GM23338 (cell line): ENCODE measurements around the gene SLC37A3. TPM values are rescaled to one million over a fixed set of nuclear protein-coding genes. Genes with fewer than 3 reads are reported as not detected.

Source experiments
- ATAC-seq: fragments of 200-7000 bp; cut with Tn5 transposase; 3 replicates; pipeline ENCODE4 v1.9.1; 2020
- DNase-seq: peaks from one replicate; pipeline ENCODE4 v3.0.0-alpha.2; 2015; ENCODE audit warnings: low spot score
- H2AFZ ChIP-seq: fragments of 200-600 bp; sonication (generic); 2 replicates; pipeline ENCODE4 v1.8.0; 2016; ENCODE audit warnings: antibody characterized with exemption, mild to moderate bottlenecking, moderate library complexity
- H3F3A ChIP-seq: fragments of 200-600 bp; sonication (generic); replicated peaks from 2 replicates; pipeline ENCODE4 v1.8.0; 2017; ENCODE audit warnings: antibody characterized with exemption, mixed run types, low read depth
- H3K27ac ChIP-seq: fragments of 200-600 bp; sonication (generic); 2 replicates; pipeline ENCODE4 v1.6.1; 2016; ENCODE audit warnings: low read depth
- H3K27me3 ChIP-seq: fragments of 200-600 bp; sonication (generic); 2 replicates; pipeline ENCODE4 v1.8.0; 2016; ENCODE audit warnings: mild to moderate bottlenecking, mixed run types, moderate library complexity; ENCODE audit not compliant: insufficient read depth
- H3K36me3 ChIP-seq: fragments of 200-600 bp; sonication (generic); 2 replicates; pipeline ENCODE4 v1.8.0; 2016; ENCODE audit warnings: mild to moderate bottlenecking; ENCODE audit not compliant: insufficient read depth
- H3K4me1 ChIP-seq: fragments of 200-600 bp; sonication (generic); 2 replicates; pipeline ENCODE4 v1.8.0; 2016; ENCODE audit warnings: mild to moderate bottlenecking, moderate library complexity; ENCODE audit not compliant: insufficient read depth
- H3K4me2 ChIP-seq: fragments of 200-600 bp; sonication (generic); 2 replicates; pipeline ENCODE4 v1.7.1; 2017; ENCODE audit warnings: mixed run types
- H3K4me3 ChIP-seq: fragments of 200-600 bp; sonication (generic); 2 replicates; pipeline ENCODE4 v1.6.1; 2016; ENCODE audit warnings: mixed run types
- H3K79me2 ChIP-seq: fragments of 200-600 bp; sonication (generic); replicated peaks from 2 replicates; pipeline ENCODE4 v1.8.0; 2017; ENCODE audit warnings: mild to moderate bottlenecking; ENCODE audit not compliant: insufficient read depth
- H3K9me2 ChIP-seq: fragments of 200-600 bp; sonication (generic); 2 replicates; pipeline ENCODE4 v1.8.0; 2017; ENCODE audit not compliant: insufficient read depth
- H4K20me1 ChIP-seq: fragments of 200-600 bp; sonication (generic); replicated peaks from 2 replicates; pipeline ENCODE4 v1.8.0; 2017; ENCODE audit warnings: mild to moderate bottlenecking; ENCODE audit not compliant: insufficient read depth
- H3K27ac Mint-ChIP-seq: 2 replicates; pipeline ENCODE4 v1.8.0; 2020; ENCODE audit warnings: inconsistent platforms, mild to moderate bottlenecking, moderate library complexity, mixed read lengths
- H3K27me3 Mint-ChIP-seq: 3 replicates; pipeline ENCODE4 v1.8.0; 2022; ENCODE audit warnings: low read depth, mild to moderate bottlenecking, moderate library complexity, mixed read lengths, inconsistent platforms; ENCODE audit not compliant: insufficient read depth, poor library complexity
- H3K36me3 Mint-ChIP-seq: 3 replicates; pipeline ENCODE4 v1.8.0; 2021; ENCODE audit warnings: low read depth, mild to moderate bottlenecking, inconsistent platforms, moderate library complexity, mixed read lengths
- H3K4me1 Mint-ChIP-seq: 3 replicates; pipeline ENCODE4 v1.8.0; 2020; ENCODE audit warnings: mild to moderate bottlenecking, inconsistent platforms, mixed read lengths
- H3K4me3 Mint-ChIP-seq: 3 replicates; pipeline ENCODE4 v1.8.0; 2021; ENCODE audit warnings: moderate library complexity, mild to moderate bottlenecking, inconsistent platforms, mixed read lengths
- H3K9me3 Mint-ChIP-seq: 3 replicates; pipeline ENCODE4 v1.8.0; 2020; ENCODE audit warnings: moderate library complexity, mild to moderate bottlenecking, inconsistent platforms, mixed read lengths
- CREB1 ChIP-seq: fragments of 250-450 bp; sonication (Bioruptor Pico); IDR thresholded peaks from 2 replicates; pipeline ENCODE4 v1.5.0; 2020; ENCODE audit warnings: low read depth, mild to moderate bottlenecking, moderate library complexity
- EZH2 ChIP-seq: fragments of 200-600 bp; sonication (generic); IDR thresholded peaks from one replicate; pipeline ENCODE4 v1.8.0; 2017; ENCODE audit warnings: antibody characterized with exemption, mild to moderate bottlenecking, low read depth; ENCODE audit not compliant: unreplicated experiment
- EZH2phosphoT487 ChIP-seq: fragments of 200-600 bp; sonication (generic); IDR thresholded peaks from one replicate; pipeline ENCODE4 v1.8.1; 2018; ENCODE audit warnings: antibody characterized with exemption; ENCODE audit not compliant: unreplicated experiment
- JUNB ChIP-seq: IDR thresholded peaks from one replicate; pipeline ENCODE4 v1.6.1; 2016; ENCODE audit warnings: antibody characterized with exemption; ENCODE audit not compliant: unreplicated experiment
- NANOG ChIP-seq: IDR thresholded peaks from 2 replicates; pipeline ENCODE4 v1.6.1; 2016; ENCODE audit warnings: antibody characterized with exemption, borderline replicate concordance
- POLR2AphosphoS5 ChIP-seq: IDR thresholded peaks from 2 replicates; pipeline ENCODE4 v1.6.1; 2016; ENCODE audit warnings: antibody characterized with exemption, low read depth
- STAT1 ChIP-seq: IDR thresholded peaks from one replicate; pipeline ENCODE4 v1.6.1; 2016; ENCODE audit warnings: antibody characterized with exemption; ENCODE audit not compliant: unreplicated experiment
- ZNF114 ChIP-seq: fragments of 250-450 bp; sonication (Bioruptor Pico); IDR thresholded peaks from 2 replicates; pipeline ENCODE4 v1.5.0; 2020; ENCODE audit warnings: mild to moderate bottlenecking, moderate library complexity
- ZNF331 ChIP-seq: fragments of 250-450 bp; sonication (Bioruptor Pico); IDR thresholded peaks from 2 replicates; pipeline ENCODE4 v1.5.0; 2020; ENCODE audit warnings: low read depth, mild to moderate bottlenecking, moderate library complexity
- polyA plus RNA-seq: library from polyadenylated mRNA; unstranded; fragments of >200 nt; fragmentation: Nextera tagmentation; extraction: Ambion mirVana; gene quantifications from 2 replicates; pipeline ENCODE4 v1.2.1, GENCODE V29; 2016
- total RNA-seq: library from RNA; depleted of rRNA; stranded (reverse); fragments of >200 nt; shearing (Covaris generic); gene quantifications from 2 replicates; pipeline ENCODE4 v1.2.3, GENCODE V29; 2014
- TF ChIP-seq, protein P1 (sequence below): IDR thresholded peaks from one replicate; pipeline ENCODE4 v1.6.1; 2018; ENCODE audit warnings: antibody characterized with exemption; ENCODE audit not compliant: unreplicated experiment
- TF ChIP-seq, protein P2 (sequence below): IDR thresholded peaks from 2 replicates; pipeline ENCODE4 v1.6.1; 2016; ENCODE audit warnings: antibody characterized with exemption
- TF ChIP-seq, protein P3 (sequence below): fragments of 250-450 bp; sonication (Bioruptor Pico); IDR thresholded peaks from 2 replicates; pipeline ENCODE4 v1.5.0; 2020; ENCODE audit warnings: mild to moderate bottlenecking, moderate library complexity

The SLC37A3 gene
- total and polyA plus RNA-seq, 2 experiments from 2014 or later, result 35.6 to 86.2 TPM

DNA sequence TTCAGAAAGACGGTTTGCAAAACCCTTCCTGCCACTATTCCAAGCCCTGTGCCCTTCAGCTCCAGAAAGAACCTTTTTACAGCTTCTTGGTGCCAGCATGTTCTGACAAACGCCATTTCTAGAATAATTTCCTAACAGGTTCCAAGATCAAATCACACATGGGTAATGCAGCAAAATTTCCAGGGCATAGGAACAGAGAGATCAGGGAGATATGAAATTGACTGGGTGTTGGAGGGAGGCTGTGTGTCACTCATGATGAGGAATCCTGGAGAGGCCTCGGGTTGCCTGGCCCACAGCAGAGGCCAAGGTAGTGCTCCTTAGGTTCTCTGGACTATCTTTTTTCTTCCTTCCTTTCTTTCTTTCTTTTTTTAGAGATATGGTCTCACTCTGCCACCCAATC is 35.1 kb upstream of the SLC37A3 start:
- H3K4me3 Mint-ChIP-seq, result no peak overlapping the region
- no peaks in the 10 kb centered on the region for H3K4me1 Mint-ChIP-seq
- Histone ChIP-seq H4K20me1 (no peaks in the 10 kb centered on the region), H3K4me2 (no peak overlapping the region), H3K27ac (no peak overlapping the region), H3F3A (0 out of 2 replicates have a peak, but pooled peaks cover 3% of the 10 kb centered on the region), H3K79me2 (no peaks in the 10 kb centered on the region), H2AFZ (no peak overlapping the region), H3K27me3 (no peaks in the 10 kb centered on the region), H3K4me1 (no peaks in the 10 kb centered on the region), H3K36me3 (no peaks in the 10 kb centered on the region), H3K9me2 (no peaks in the 10 kb centered on the region), H3K4me3 (no peak overlapping the region)
- ATAC-seq (no peak), DNase-seq (no peak)
- H3K27me3 Mint-ChIP-seq, result peaks cover 5% of the 10 kb centered on the region
- H3K36me3 Mint-ChIP-seq, result peaks cover 12% of the 10 kb centered on the region; the same call in 2 of the 3 replicates
- peaks cover 4% of the 10 kb centered on the region; the same call in 2 of the 3 replicates for H3K9me3 Mint-ChIP-seq
- no peak for TF ChIP-seq CREB1 (CRISPR knock-in tag)
- no peak overlapping the region for H3K27ac Mint-ChIP-seq

DNA sequence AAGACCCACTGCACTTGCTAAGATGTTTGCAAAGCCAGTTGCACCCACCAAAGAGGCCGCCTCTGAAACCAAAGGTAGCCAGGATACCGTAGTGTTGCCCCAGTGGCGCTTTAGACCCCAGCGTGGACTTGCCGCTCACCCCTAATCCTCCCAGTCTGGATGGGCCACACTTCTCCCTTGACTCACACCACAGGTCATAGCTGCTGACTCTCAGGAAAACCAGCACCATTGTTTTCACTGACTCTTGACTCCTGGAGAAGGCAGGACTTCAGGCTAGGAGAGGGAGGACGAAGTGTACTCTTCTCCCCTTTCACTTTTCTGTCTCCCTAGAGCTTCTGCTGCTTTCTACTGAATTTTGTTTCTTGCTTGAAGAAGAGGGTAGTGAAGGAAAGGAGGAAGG is 27.8 kb upstream of the SLC37A3 start:
- Histone ChIP-seq H3K9me2 (no peaks in the 10 kb centered on the region), H3K79me2 (no peaks in the 10 kb centered on the region), H3K4me2 (no peak overlapping the region), H3K36me3 (no peaks in the 10 kb centered on the region), H3K27ac (no peak overlapping the region), H3K4me3 (no peak overlapping the region), H3K27me3 (no peaks in the 10 kb centered on the region), H3F3A (0 out of 2 replicates have a peak, but pooled peaks cover 3% of the 10 kb centered on the region), H4K20me1 (no peaks in the 10 kb centered on the region), H2AFZ (no peak overlapping the region), H3K4me1 (no peaks in the 10 kb centered on the region)
- H3K4me3 Mint-ChIP-seq, result no peak overlapping the region
- no peak overlapping the region for H3K27ac Mint-ChIP-seq
- H3K27me3 Mint-ChIP-seq, result peaks cover 5% of the 10 kb centered on the region
- H3K36me3 Mint-ChIP-seq, result peaks cover 19% of the 10 kb centered on the region; the same call in 2 of the 3 replicates
- DNase-seq (no peak), ATAC-seq (no peak)
- peaks cover 4% of the 10 kb centered on the region; the same call in 2 of the 3 replicates for H3K9me3 Mint-ChIP-seq
- H3K4me1 Mint-ChIP-seq, result no peaks in the 10 kb centered on the region
- TF ChIP-seq ZNF114 (CRISPR knock-in tag) (no peak), POLR2AphosphoS5 (no peak), JUNB (no peak), NANOG (no peak), EZH2 (no peak), STAT1 (no peak), EZH2phosphoT487 (no peak), ZNF331 (CRISPR knock-in tag) (no peak)
- TF ChIP-seq, protein P1, sequence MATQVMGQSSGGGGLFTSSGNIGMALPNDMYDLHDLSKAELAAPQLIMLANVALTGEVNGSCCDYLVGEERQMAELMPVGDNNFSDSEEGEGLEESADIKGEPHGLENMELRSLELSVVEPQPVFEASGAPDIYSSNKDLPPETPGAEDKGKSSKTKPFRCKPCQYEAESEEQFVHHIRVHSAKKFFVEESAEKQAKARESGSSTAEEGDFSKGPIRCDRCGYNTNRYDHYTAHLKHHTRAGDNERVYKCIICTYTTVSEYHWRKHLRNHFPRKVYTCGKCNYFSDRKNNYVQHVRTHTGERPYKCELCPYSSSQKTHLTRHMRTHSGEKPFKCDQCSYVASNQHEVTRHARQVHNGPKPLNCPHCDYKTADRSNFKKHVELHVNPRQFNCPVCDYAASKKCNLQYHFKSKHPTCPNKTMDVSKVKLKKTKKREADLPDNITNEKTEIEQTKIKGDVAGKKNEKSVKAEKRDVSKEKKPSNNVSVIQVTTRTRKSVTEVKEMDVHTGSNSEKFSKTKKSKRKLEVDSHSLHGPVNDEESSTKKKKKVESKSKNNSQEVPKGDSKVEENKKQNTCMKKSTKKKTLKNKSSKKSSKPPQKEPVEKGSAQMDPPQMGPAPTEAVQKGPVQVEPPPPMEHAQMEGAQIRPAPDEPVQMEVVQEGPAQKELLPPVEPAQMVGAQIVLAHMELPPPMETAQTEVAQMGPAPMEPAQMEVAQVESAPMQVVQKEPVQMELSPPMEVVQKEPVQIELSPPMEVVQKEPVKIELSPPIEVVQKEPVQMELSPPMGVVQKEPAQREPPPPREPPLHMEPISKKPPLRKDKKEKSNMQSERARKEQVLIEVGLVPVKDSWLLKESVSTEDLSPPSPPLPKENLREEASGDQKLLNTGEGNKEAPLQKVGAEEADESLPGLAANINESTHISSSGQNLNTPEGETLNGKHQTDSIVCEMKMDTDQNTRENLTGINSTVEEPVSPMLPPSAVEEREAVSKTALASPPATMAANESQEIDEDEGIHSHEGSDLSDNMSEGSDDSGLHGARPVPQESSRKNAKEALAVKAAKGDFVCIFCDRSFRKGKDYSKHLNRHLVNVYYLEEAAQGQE, result no peak
- TF ChIP-seq, protein P2, sequence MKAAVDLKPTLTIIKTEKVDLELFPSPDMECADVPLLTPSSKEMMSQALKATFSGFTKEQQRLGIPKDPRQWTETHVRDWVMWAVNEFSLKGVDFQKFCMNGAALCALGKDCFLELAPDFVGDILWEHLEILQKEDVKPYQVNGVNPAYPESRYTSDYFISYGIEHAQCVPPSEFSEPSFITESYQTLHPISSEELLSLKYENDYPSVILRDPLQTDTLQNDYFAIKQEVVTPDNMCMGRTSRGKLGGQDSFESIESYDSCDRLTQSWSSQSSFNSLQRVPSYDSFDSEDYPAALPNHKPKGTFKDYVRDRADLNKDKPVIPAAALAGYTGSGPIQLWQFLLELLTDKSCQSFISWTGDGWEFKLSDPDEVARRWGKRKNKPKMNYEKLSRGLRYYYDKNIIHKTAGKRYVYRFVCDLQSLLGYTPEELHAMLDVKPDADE, result no peak
- TF ChIP-seq, protein P3, sequence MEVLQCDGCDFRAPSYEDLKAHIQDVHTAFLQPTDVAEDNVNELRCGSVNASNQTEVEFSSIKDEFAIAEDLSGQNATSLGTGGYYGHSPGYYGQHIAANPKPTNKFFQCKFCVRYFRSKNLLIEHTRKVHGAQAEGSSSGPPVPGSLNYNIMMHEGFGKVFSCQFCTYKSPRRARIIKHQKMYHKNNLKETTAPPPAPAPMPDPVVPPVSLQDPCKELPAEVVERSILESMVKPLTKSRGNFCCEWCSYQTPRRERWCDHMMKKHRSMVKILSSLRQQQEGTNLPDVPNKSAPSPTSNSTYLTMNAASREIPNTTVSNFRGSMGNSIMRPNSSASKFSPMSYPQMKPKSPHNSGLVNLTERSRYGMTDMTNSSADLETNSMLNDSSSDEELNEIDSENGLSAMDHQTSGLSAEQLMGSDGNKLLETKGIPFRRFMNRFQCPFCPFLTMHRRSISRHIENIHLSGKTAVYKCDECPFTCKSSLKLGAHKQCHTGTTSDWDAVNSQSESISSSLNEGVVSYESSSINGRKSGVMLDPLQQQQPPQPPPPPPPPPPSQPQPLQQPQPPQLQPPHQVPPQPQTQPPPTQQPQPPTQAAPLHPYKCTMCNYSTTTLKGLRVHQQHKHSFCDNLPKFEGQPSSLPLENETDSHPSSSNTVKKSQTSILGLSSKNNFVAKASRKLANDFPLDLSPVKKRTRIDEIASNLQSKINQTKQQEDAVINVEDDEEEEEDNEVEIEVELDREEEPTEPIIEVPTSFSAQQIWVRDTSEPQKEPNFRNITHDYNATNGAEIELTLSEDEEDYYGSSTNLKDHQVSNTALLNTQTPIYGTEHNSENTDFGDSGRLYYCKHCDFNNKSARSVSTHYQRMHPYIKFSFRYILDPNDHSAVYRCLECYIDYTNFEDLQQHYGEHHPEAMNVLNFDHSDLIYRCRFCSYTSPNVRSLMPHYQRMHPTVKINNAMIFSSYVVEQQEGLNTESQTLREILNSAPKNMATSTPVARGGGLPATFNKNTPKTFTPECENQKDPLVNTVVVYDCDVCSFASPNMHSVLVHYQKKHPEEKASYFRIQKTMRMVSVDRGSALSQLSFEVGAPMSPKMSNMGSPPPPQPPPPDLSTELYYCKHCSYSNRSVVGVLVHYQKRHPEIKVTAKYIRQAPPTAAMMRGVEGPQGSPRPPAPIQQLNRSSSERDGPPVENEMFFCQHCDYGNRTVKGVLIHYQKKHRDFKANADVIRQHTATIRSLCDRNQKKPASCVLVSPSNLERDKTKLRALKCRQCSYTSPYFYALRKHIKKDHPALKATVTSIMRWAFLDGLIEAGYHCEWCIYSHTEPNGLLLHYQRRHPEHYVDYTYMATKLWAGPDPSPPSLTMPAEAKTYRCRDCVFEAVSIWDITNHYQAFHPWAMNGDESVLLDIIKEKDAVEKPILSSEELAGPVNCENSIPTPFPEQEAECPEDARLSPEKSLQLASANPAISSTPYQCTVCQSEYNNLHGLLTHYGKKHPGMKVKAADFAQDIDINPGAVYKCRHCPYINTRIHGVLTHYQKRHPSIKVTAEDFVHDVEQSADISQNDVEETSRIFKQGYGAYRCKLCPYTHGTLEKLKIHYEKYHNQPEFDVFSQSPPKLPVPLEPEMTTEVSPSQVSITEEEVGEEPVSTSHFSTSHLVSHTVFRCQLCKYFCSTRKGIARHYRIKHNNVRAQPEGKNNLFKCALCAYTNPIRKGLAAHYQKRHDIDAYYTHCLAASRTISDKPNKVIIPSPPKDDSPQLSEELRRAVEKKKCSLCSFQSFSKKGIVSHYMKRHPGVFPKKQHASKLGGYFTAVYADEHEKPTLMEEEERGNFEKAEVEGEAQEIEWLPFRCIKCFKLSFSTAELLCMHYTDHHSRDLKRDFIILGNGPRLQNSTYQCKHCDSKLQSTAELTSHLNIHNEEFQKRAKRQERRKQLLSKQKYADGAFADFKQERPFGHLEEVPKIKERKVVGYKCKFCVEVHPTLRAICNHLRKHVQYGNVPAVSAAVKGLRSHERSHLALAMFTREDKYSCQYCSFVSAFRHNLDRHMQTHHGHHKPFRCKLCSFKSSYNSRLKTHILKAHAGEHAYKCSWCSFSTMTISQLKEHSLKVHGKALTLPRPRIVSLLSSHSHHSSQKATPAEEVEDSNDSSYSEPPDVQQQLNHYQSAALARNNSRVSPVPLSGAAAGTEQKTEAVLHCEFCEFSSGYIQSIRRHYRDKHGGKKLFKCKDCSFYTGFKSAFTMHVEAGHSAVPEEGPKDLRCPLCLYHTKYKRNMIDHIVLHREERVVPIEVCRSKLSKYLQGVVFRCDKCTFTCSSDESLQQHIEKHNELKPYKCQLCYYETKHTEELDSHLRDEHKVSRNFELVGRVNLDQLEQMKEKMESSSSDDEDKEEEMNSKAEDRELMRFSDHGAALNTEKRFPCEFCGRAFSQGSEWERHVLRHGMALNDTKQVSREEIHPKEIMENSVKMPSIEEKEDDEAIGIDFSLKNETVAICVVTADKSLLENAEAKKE (CRISPR knock-in tag), result no peak
